Small intestine (tissue), 4 donors: ENCODE results near the gene NEDD8. TPM values are rescaled to one million over a fixed set of nuclear protein-coding genes. Genes with fewer than 3 reads are reported as not detected.

ENCODE experiments used
- polyA plus RNA-seq, 4 donors: library from polyadenylated mRNA; stranded (reverse) in 3 of 4; unstranded in 1 of 4; fragments of 200-250 nt in 3 of 4; fragments of 120-200 nt in 1 of 4; gene quantifications; one replicate each; pipeline versions ENCODE4 v1.2.1 to v1.2.3, GENCODE V29; 2013
- donor health status: healthy with polysubstance abuse.
- donor health status: Bipolar disorder and iron deficiency.
- donor health status: healthy.

The NEDD8 gene
- polyA plus RNA-seq, 4 donors, result 182 to 225 (median 205) TPM

Other genes with a start within 250 kb of the NEDD8 start
- 100 to 1,000 TPM in 3 of 4 donors, 10 to 100 TPM in 1; 34.8 to 162 (median 107) TPM for gene DHRS4L2, start 243.4 kb downstream of the NEDD8 start, polyA plus RNA-seq
- 1 to 10 TPM in 2 of 4 donors, under 1 TPM in 2; 0.81 to 1.4 (median 1.1) TPM for gene CARMIL3, start 180.4 kb downstream of the NEDD8 start, polyA plus RNA-seq
- gene CPNE6, start 160.8 kb downstream of the NEDD8 start, polyA plus RNA-seq, result 10 to 100 TPM in 1 of 4 donors, 1 to 10 TPM in 2, under 1 TPM in 1; 0.03 to 10.7 (median 4.2) TPM
- 100 to 1,000 TPM; 197 to 870 (median 304) TPM for gene PCK2, start 138.1 kb downstream of the NEDD8 start, polyA plus RNA-seq
- gene DCAF11, start 117.6 kb downstream of the NEDD8 start, polyA plus RNA-seq, result 100 to 1,000 TPM in 2 of 4 donors, 10 to 100 TPM in 2; 72.1 to 122 (median 93.3) TPM
- 1 to 10 TPM; 1.5 to 4.0 (median 2.7) TPM for gene NRL, start 117.4 kb downstream of the NEDD8 start, polyA plus RNA-seq
- gene FITM1, start 101.7 kb downstream of the NEDD8 start, polyA plus RNA-seq, result 1 to 10 TPM; 2.4 to 5.8 (median 4.1) TPM
- gene PSME1, start 96.2 kb downstream of the NEDD8 start, polyA plus RNA-seq, result 100 to 1,000 TPM; 307 to 576 (median 467) TPM
- gene EMC9, start 90.8 kb downstream of the NEDD8 start, polyA plus RNA-seq, result 10 to 100 TPM; 27.2 to 74.7 (median 41.3) TPM
- gene PSME2, start 85.8 kb downstream of the NEDD8 start, polyA plus RNA-seq, result 100 to 1,000 TPM; 175 to 997 (median 644) TPM
- 10 to 100 TPM; 33.7 to 83.0 (median 48.9) TPM for gene RNF31, start 84.9 kb downstream of the NEDD8 start, polyA plus RNA-seq
- gene IRF9, start 71.1 kb downstream of the NEDD8 start, polyA plus RNA-seq, result 10 to 100 TPM; 36.9 to 90.9 (median 63.3) TPM
- 100 to 1,000 TPM in 1 of 4 donors, 10 to 100 TPM in 3; 23.0 to 135 (median 40.7) TPM for gene REC8, start 60.3 kb downstream of the NEDD8 start, polyA plus RNA-seq
- gene IPO4, start 43.6 kb downstream of the NEDD8 start, polyA plus RNA-seq, result 10 to 100 TPM in 2 of 4 donors, 1 to 10 TPM in 2; 3.2 to 24.4 (median 12.5) TPM
- gene TM9SF1, start 36.9 kb downstream of the NEDD8 start, polyA plus RNA-seq, result 10 to 100 TPM in 2 of 4 donors, 1 to 10 TPM in 2; 6.9 to 56.1 (median 23.9) TPM
- gene TSSK4, start 26.7 kb downstream of the NEDD8 start, polyA plus RNA-seq, result 1 to 10 TPM in 1 of 4 donors, under 1 TPM in 1, not detected in 2; 0.04 to 6.9 TPM
- 100 to 1,000 TPM in 1 of 4 donors, 10 to 100 TPM in 3; 70.0 to 121 (median 94.9) TPM for gene CHMP4A, start 18.9 kb downstream of the NEDD8 start, polyA plus RNA-seq
- gene MDP1, start 16.3 kb downstream of the NEDD8 start, polyA plus RNA-seq, result 10 to 100 TPM; 18.8 to 31.1 (median 21.4) TPM
- 10 to 100 TPM; 57.4 to 94.1 (median 76.0) TPM for gene GMPR2, start 562 bp upstream of the NEDD8 start, polyA plus RNA-seq
- gene TINF2, start 10.3 kb upstream of the NEDD8 start, polyA plus RNA-seq, result 10 to 100 TPM; 33.0 to 42.4 (median 35.8) TPM
- 1 to 10 TPM; 1.5 to 3.4 (median 1.7) TPM for gene TGM1, start 30.8 kb upstream of the NEDD8 start, polyA plus RNA-seq
- gene RABGGTA, start 39.2 kb upstream of the NEDD8 start, polyA plus RNA-seq, result 10 to 100 TPM; 25.3 to 58.6 (median 36.0) TPM
- gene DHRS1, start 67.4 kb upstream of the NEDD8 start, polyA plus RNA-seq, result 10 to 100 TPM; 45.2 to 95.7 (median 66.5) TPM
- 10 to 100 TPM in 3 of 4 donors, 1 to 10 TPM in 1; 9.7 to 22.5 (median 16.0) TPM for gene NOP9, start 67.5 kb upstream of the NEDD8 start, polyA plus RNA-seq
- 100 to 1,000 TPM in 2 of 4 donors, 10 to 100 TPM in 2; 31.2 to 273 (median 139) TPM for gene CIDEB, start 75.6 kb upstream of the NEDD8 start, polyA plus RNA-seq
- 1 to 10 TPM in 3 of 4 donors, under 1 TPM in 1; 0.89 to 4.7 (median 2.3) TPM for gene LTB4R2, start 77.8 kb upstream of the NEDD8 start, polyA plus RNA-seq
- 10 to 100 TPM in 2 of 4 donors, 1 to 10 TPM in 2; 5.1 to 37.0 (median 15.8) TPM for gene LTB4R, start 79.1 kb upstream of the NEDD8 start, polyA plus RNA-seq
- gene ADCY4, start 102.7 kb upstream of the NEDD8 start, polyA plus RNA-seq, result 10 to 100 TPM in 1 of 4 donors, 1 to 10 TPM in 3; 3.4 to 16.4 (median 6.1) TPM
- gene RIPK3, start 107.6 kb upstream of the NEDD8 start, polyA plus RNA-seq, result 10 to 100 TPM; 16.7 to 58.6 (median 33.6) TPM
- gene NFATC4, start 135.8 kb upstream of the NEDD8 start, polyA plus RNA-seq, result 10 to 100 TPM; 11.2 to 45.1 (median 29.1) TPM
- gene NYNRIN, start 166.6 kb upstream of the NEDD8 start, polyA plus RNA-seq, result 10 to 100 TPM in 1 of 4 donors, 1 to 10 TPM in 1, under 1 TPM in 2; 0.22 to 53.2 (median 3.9) TPM
- 1 to 10 TPM in 2 of 4 donors, under 1 TPM in 1, not detected in 1; 0.27 to 4.8 (median 1.9) TPM for gene CBLN3, start 197.3 kb upstream of the NEDD8 start, polyA plus RNA-seq
- 10 to 100 TPM; 21.3 to 75.6 (median 36.4) TPM for gene KHNYN, start 197.6 kb upstream of the NEDD8 start, polyA plus RNA-seq
- gene SDR39U1, start 210.4 kb upstream of the NEDD8 start, polyA plus RNA-seq, result 10 to 100 TPM; 41.4 to 52.6 (median 50.2) TPM